CD14-positive monocyte (primary cell): Measurements from ENCODE around the gene SCYL1. TPM values are rescaled to one million over a fixed set of nuclear protein-coding genes. Genes with fewer than 3 reads are reported as not detected.

ENCODE experiments used
- DNase-seq, 3 donors: peaks; one replicate each; pipeline ENCODE4 v3.0.0-alpha.2; 2011 to 2022
- H2AFZ ChIP-seq: 2 replicates; pipeline ENCODE4 v1.6.0; 2012; ENCODE audit warnings: mild to moderate bottlenecking, low read depth, low read length, inconsistent platforms; ENCODE audit not compliant: insufficient read depth, poor library complexity, severe bottlenecking
- H3K27ac ChIP-seq, 2 donors: 1 replicate in 1 of 2; 2 replicates in 1 of 2; pipeline ENCODE4 v1.5.1; 2012 to 2013; ENCODE audit warnings: low read length in 2 of 2, control low read depth in 1 of 2, inconsistent platforms in 1 of 2, low read depth in 1 of 2, mild to moderate bottlenecking in 1 of 2
- H3K27me3 ChIP-seq, 2 donors: one replicate each; pipeline versions ENCODE4 v1.6.0 to v1.6.1; 2011 to 2013; ENCODE audit warnings: low read length in 2 of 2; ENCODE audit not compliant: control insufficient read depth in 2 of 2, insufficient read depth in 2 of 2
- H3K36me3 ChIP-seq, 2 donors: replicated peaks in 1 of 2; 1 replicate in 1 of 2; 2 replicates in 1 of 2; pipeline versions ENCODE4 v1.5.1 to v1.6.1; 2012 to 2013; ENCODE audit warnings: low read length in 2 of 2, control low read depth in 1 of 2, inconsistent platforms in 1 of 2, mild to moderate bottlenecking in 1 of 2; ENCODE audit not compliant: insufficient read depth in 2 of 2, control insufficient read depth in 1 of 2
- H3K4me1 ChIP-seq, 2 donors: 1 replicate in 1 of 2; 2 replicates in 1 of 2; pipeline versions ENCODE4 v1.5.1 to v1.6.1; 2012 to 2013; ENCODE audit warnings: low read length in 2 of 2, control low read depth in 1 of 2, inconsistent platforms in 1 of 2, mild to moderate bottlenecking in 1 of 2, moderate library complexity in 1 of 2; ENCODE audit not compliant: insufficient read depth in 2 of 2, control insufficient read depth in 1 of 2
- H3K4me2 ChIP-seq: replicated peaks from 2 replicates; pipeline ENCODE3; 2012; ENCODE audit warnings: low read length, moderate library complexity, mild to moderate bottlenecking; ENCODE audit not compliant: poor library complexity, severe bottlenecking; ENCODE audit errors: extremely low read depth
- H3K4me3 ChIP-seq, 3 experiments: fragments of 200-600 bp in 1 of 3; sonication (generic) in 1 of 3; replicated peaks in 1 of 3; 1 replicate in 2 of 3; 2 replicates in 1 of 3; pipeline ENCODE4 v1.5.1; 2011 to 2013; ENCODE audit warnings: low read length in 3 of 3, mild to moderate bottlenecking in 3 of 3, control low read depth in 2 of 3, low read depth in 2 of 3, inconsistent platforms in 1 of 3, moderate library complexity in 1 of 3
- H3K79me2 ChIP-seq: 2 replicates; pipeline ENCODE4 v1.6.0; 2012; ENCODE audit warnings: mild to moderate bottlenecking, control low read depth, inconsistent platforms, low read length, moderate library complexity; ENCODE audit not compliant: insufficient read depth
- H3K9ac ChIP-seq: 2 replicates; pipeline ENCODE4 v1.6.0; 2017; ENCODE audit warnings: low read length, mild to moderate bottlenecking; ENCODE audit not compliant: insufficient read depth, poor library complexity, severe bottlenecking
- H3K9me3 ChIP-seq, 2 donors: replicated peaks in 1 of 2; 1 replicate in 1 of 2; 2 replicates in 1 of 2; pipeline versions ENCODE4 v1.5.1 to v1.6.1; 2012 to 2013; ENCODE audit warnings: low read length in 2 of 2, control low read depth in 1 of 2; ENCODE audit not compliant: control insufficient read depth in 1 of 2, insufficient read depth in 1 of 2
- H4K20me1 ChIP-seq: 2 replicates; pipeline ENCODE4 v1.6.0; 2012; ENCODE audit warnings: mild to moderate bottlenecking, low read length, control low read depth, moderate library complexity; ENCODE audit not compliant: insufficient read depth
- H3K27ac Mint-ChIP-seq, 7 donors: one replicate each; pipeline ENCODE4 v1.8.0; 2020; ENCODE audit warnings: mild to moderate bottlenecking in 7 of 7, mixed read lengths in 7 of 7, moderate library complexity in 6 of 7, inconsistent platforms in 2 of 7
- H3K27me3 Mint-ChIP-seq, 3 donors: one replicate each; pipeline ENCODE4 v1.8.0; 2021 to 2022; ENCODE audit warnings: low read depth in 3 of 3, mild to moderate bottlenecking in 3 of 3, mixed read lengths in 3 of 3, moderate library complexity in 3 of 3, inconsistent platforms in 1 of 3
- H3K36me3 Mint-ChIP-seq, 2 donors: one replicate each; pipeline ENCODE4 v1.8.0; 2020; ENCODE audit warnings: mixed read lengths in 2 of 2, inconsistent platforms in 1 of 2, mild to moderate bottlenecking in 1 of 2
- H3K4me1 Mint-ChIP-seq: one replicate; pipeline ENCODE4 v1.8.0; 2020; ENCODE audit warnings: mild to moderate bottlenecking, mixed read lengths
- H3K4me3 Mint-ChIP-seq, 2 donors: one replicate each; pipeline ENCODE4 v1.8.0; 2020; ENCODE audit warnings: mild to moderate bottlenecking in 2 of 2, mixed read lengths in 2 of 2, moderate library complexity in 1 of 2
- H3K9me3 Mint-ChIP-seq, 7 donors: one replicate each; pipeline ENCODE4 v1.8.0; 2020 to 2022; ENCODE audit warnings: mixed read lengths in 7 of 7, mild to moderate bottlenecking in 6 of 7, moderate library complexity in 6 of 7, inconsistent platforms in 2 of 7
- WGBS: methylation state at CpG from one replicate; pipeline ENCODE4 v1.1.5; 2013; ENCODE audit warnings: missing lambda C conversion rate; ENCODE audit not compliant: insufficient coverage; 5-methylcytosine and 5-hydroxymethylcytosine counted together
- intact Hi-C, 2 donors: fragments of 100-400 bp; cut with micrococcal nuclease; formaldehyde crosslinking; loops; one replicate each; pipeline versions ENCODE4 v1.15.0 to v1.15.1; 2023
- polyA plus RNA-seq, 3 donors: library from polyadenylated mRNA; depleted of rRNA in 1 of 3; unstranded in 2 of 3; stranded (reverse) in 1 of 3; fragments of 300-500 nt in 2 of 3; fragments of >200 nt in 1 of 3; fragmentation: Illumina TruSeq in 2 of 3; gene quantifications; 1 replicate in 2 of 3; 2 replicates in 1 of 3; pipeline ENCODE4 v1.2.3, GENCODE V29; 2012 to 2021
- TF ChIP-seq, protein P1 (sequence below): fragments of 200-600 bp; IDR thresholded peaks from one replicate; pipeline ENCODE4 v1.8.0; 2022; ENCODE audit warnings: antibody characterized with exemption, mild to moderate bottlenecking

SCYL1 gene
- polyA plus RNA-seq, 3 donors: 18.6 to 71.6 (median 29.7) TPM

GRCh38 chr11:65548395-65548794, 23.5 kb downstream of the SCYL1 start:
- H3K9me3 ChIP-seq: no peaks in the 10 kb centered on the region
- H4K20me1 ChIP-seq: no peaks in the 10 kb centered on the region
- H3K4me3 Mint-ChIP-seq: no peak overlapping the region
- no peaks in the 10 kb centered on the region for H3K79me2 ChIP-seq
- H3K9me3 Mint-ChIP-seq: peaks cover 0 to 2% (median 0%) of the 10 kb centered on the region in 7 donors
- H3K4me3 ChIP-seq: no peak overlapping the region
- no peaks in the 10 kb centered on the region for H3K36me3 ChIP-seq
- no peaks in the 10 kb centered on the region for H3K27me3 ChIP-seq
- 93% methylated on average over 3 of the region's 3 CpGs for WGBS
- no peak for DNase-seq
- H3K4me1 Mint-ChIP-seq: peaks cover 39% of the 10 kb centered on the region
- H3K4me1 ChIP-seq: peaks cover 19 to 29% of the 10 kb centered on the region in 2 donors
- TF ChIP-seq, protein P1, sequence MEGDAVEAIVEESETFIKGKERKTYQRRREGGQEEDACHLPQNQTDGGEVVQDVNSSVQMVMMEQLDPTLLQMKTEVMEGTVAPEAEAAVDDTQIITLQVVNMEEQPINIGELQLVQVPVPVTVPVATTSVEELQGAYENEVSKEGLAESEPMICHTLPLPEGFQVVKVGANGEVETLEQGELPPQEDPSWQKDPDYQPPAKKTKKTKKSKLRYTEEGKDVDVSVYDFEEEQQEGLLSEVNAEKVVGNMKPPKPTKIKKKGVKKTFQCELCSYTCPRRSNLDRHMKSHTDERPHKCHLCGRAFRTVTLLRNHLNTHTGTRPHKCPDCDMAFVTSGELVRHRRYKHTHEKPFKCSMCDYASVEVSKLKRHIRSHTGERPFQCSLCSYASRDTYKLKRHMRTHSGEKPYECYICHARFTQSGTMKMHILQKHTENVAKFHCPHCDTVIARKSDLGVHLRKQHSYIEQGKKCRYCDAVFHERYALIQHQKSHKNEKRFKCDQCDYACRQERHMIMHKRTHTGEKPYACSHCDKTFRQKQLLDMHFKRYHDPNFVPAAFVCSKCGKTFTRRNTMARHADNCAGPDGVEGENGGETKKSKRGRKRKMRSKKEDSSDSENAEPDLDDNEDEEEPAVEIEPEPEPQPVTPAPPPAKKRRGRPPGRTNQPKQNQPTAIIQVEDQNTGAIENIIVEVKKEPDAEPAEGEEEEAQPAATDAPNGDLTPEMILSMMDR: no peak
- no peak overlapping the region for H3K27ac Mint-ChIP-seq
- H3K27me3 Mint-ChIP-seq: peaks cover 15 to 18% (median 16%) of the 10 kb centered on the region in 3 donors
- H3K36me3 Mint-ChIP-seq: no peaks in the 10 kb centered on the region
- no peak overlapping the region for H3K4me2 ChIP-seq
- H2AFZ ChIP-seq: no peak overlapping the region
- intact Hi-C loops: loop anchor here in 1 of 2 donors (10.0 kb wide), 1 partner anchor 66 kb away; the partner anchor contains the start of genes MAP3K11 and PCNX3
- H3K9ac ChIP-seq: no peak overlapping the region
- no peak overlapping the region for H3K27ac ChIP-seq

DNA sequence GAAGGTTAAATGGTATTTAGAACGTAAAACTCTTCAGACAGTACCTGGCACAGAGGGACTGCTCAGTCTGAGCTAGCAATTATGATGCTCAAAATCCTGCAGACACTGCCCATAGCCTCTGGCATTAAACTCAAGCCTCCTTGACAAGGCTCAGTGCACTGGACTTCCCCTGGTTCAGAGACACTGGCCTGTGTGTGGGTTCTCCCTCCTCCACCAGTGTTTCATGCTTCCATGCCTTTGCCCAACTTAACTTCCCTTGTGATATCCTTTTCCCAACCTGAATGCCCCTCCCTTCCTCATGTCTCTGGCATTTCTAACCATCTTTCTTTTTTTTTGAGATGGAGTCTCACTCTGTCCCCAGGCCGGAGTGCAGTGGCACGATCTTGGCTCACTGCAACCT, 24.2 kb downstream of the SCYL1 start:
- intact Hi-C loops: loop anchor here in 1 of 2 donors (10.0 kb wide), 1 partner anchor 66 kb away; the partner anchor contains the start of genes MAP3K11 and PCNX3
- H3K4me1 Mint-ChIP-seq: peaks cover 42% of the 10 kb centered on the region
- no peak overlapping the region for H3K27ac ChIP-seq

More for the DNA sequence above, 24.2 kb downstream of the SCYL1 start:
- Histone ChIP-seq H3K79me2 (no peaks in the 10 kb centered on the region), H4K20me1 (no peaks in the 10 kb centered on the region), H3K9ac (no peak overlapping the region), H3K36me3 (no peaks in the 10 kb centered on the region), H3K4me3 (no peak overlapping the region), H3K9me3 (no peaks in the 10 kb centered on the region), H2AFZ (no peak overlapping the region), H3K4me2 (no peak overlapping the region), H3K4me1 (peaks cover 23 to 36% of the 10 kb centered on the region in 2 donors), H3K27me3 (no peaks in the 10 kb centered on the region)
- no peak overlapping the region for H3K4me3 Mint-ChIP-seq
- H3K9me3 Mint-ChIP-seq: peaks cover 0 to 2% (median 0%) of the 10 kb centered on the region in 7 donors
- TF ChIP-seq, protein P1: no peak
- 89% methylated on average over 1 of the region's 3 CpGs for WGBS
- H3K27ac Mint-ChIP-seq: peak overlapping the region in 1 of 7 donors; percentile 43
- no peak for DNase-seq
- no peaks in the 10 kb centered on the region for H3K36me3 Mint-ChIP-seq
- H3K27me3 Mint-ChIP-seq: peaks cover 14 to 18% (median 16%) of the 10 kb centered on the region in 3 donors
